IgD-negative memory B cell (primary cell): Measurements from ENCODE around the gene C2CD4C. TPM values are rescaled to one million over a fixed set of nuclear protein-coding genes. Genes with fewer than 3 reads are reported as not detected.
"Not testable (repeated sequence)": the region's sequence is repeated elsewhere in the genome, so short reads cannot be mapped to it uniquely, and the experiment has no call there.

ENCODE experiments used
- H3K27ac Mint-ChIP-seq, 3 donors: one replicate each; pipeline ENCODE4 v1.8.0; 2020 to 2022; ENCODE audit warnings: mild to moderate bottlenecking in 3 of 3, mixed read lengths in 3 of 3, moderate library complexity in 1 of 3
- H3K27me3 Mint-ChIP-seq: one replicate; pipeline ENCODE4 v1.8.0; 2021; ENCODE audit warnings: mixed read lengths
- H3K36me3 Mint-ChIP-seq: one replicate; pipeline ENCODE4 v1.8.0; 2020; ENCODE audit warnings: mild to moderate bottlenecking, mixed read lengths
- H3K4me1 Mint-ChIP-seq, 3 donors: one replicate each; pipeline ENCODE4 v1.8.0; 2020 to 2022; ENCODE audit warnings: mixed read lengths in 3 of 3, mild to moderate bottlenecking in 1 of 3
- H3K4me3 Mint-ChIP-seq, 4 donors: one replicate each; pipeline ENCODE4 v1.8.0; 2020 to 2022; ENCODE audit warnings: mild to moderate bottlenecking in 4 of 4, mixed read lengths in 4 of 4, moderate library complexity in 3 of 4
- H3K9me3 Mint-ChIP-seq, 3 donors: one replicate each; pipeline ENCODE4 v1.8.0; 2020 to 2021; ENCODE audit warnings: mixed read lengths in 3 of 3, mild to moderate bottlenecking in 1 of 3
- polyA plus RNA-seq: library from polyadenylated mRNA; unstranded; fragments of 300-500 nt; fragmentation: Illumina TruSeq; gene quantifications from one replicate; pipeline ENCODE4 v1.2.3, GENCODE V29; 2021

C2CD4C gene
- polyA plus RNA-seq, 1 donor from 2014 or later = not detected

GRCh38 chr19:411723-412355 lies 2.9 kb upstream of the C2CD4C start:
- H3K27me3 Mint-ChIP-seq = peaks cover 11% of the 10 kb centered on the region
- H3K36me3 Mint-ChIP-seq = peaks cover 1% of the 10 kb centered on the region
- peaks cover 0 to 6% (median 3%) of the 10 kb centered on the region in 3 donors for H3K4me1 Mint-ChIP-seq
- H3K9me3 Mint-ChIP-seq = no peaks in the 10 kb centered on the region
- no peak overlapping the region for H3K27ac Mint-ChIP-seq
- H3K4me3 Mint-ChIP-seq = peak overlapping the region in 1 of 4 donors; percentile 32

GRCh38 chr19:411121-411722 lies 2.3 kb upstream of the C2CD4C start:
- H3K9me3 Mint-ChIP-seq, H3K36me3 Mint-ChIP-seq, H3K4me1 Mint-ChIP-seq, H3K27ac Mint-ChIP-seq: not testable (repeated sequence)
- H3K27me3 Mint-ChIP-seq = peaks cover 11% of the 10 kb centered on the region
- peak overlapping the region in 1 of 4 donors; percentile 32 for H3K4me3 Mint-ChIP-seq

- no peaks in the 10 kb centered on the region for H3K9me3 Mint-ChIP-seq
- H3K36me3 Mint-ChIP-seq = peaks cover 1% of the 10 kb centered on the region
- H3K4me1 Mint-ChIP-seq = peaks cover 0 to 6% (median 3%) of the 10 kb centered on the region in 3 donors
- peak overlapping the region in 1 of 4 donors; percentile 37 for H3K4me3 Mint-ChIP-seq
- peaks cover 16% of the 10 kb centered on the region for H3K27me3 Mint-ChIP-seq
- no peak overlapping the region for H3K27ac Mint-ChIP-seq
Measured at GRCh38 chr19:410243-410781, 1.4 kb upstream of the C2CD4C start.

GRCh38 chr19:409516-410242 lies 732 bp upstream of the C2CD4C start:
- peaks cover 1% of the 10 kb centered on the region for H3K36me3 Mint-ChIP-seq
- H3K4me1 Mint-ChIP-seq = peaks cover 0 to 6% (median 3%) of the 10 kb centered on the region in 3 donors
- peak overlapping the region in 3 of 4 donors; percentile 81 to 91 (median 86) for H3K4me3 Mint-ChIP-seq
- peaks cover 18% of the 10 kb centered on the region for H3K27me3 Mint-ChIP-seq
- H3K9me3 Mint-ChIP-seq = no peaks in the 10 kb centered on the region
- no peak overlapping the region for H3K27ac Mint-ChIP-seq

- Mint-ChIP-seq H3K9me3 (no peaks in the 10 kb centered on the region), H3K27me3 (peaks cover 18% of the 10 kb centered on the region), H3K4me3 (no peak overlapping the region), H3K4me1 (peaks cover 0 to 6% (median 3%) of the 10 kb centered on the region in 3 donors), H3K27ac (no peak overlapping the region), H3K36me3 (peaks cover 1% of the 10 kb centered on the region)
Measured at GRCh38 chr19:408441-408901, 476 bp downstream of the C2CD4C start.

- Mint-ChIP-seq H3K4me1 (peaks cover 0 to 6% (median 3%) of the 10 kb centered on the region in 3 donors), H3K9me3 (no peaks in the 10 kb centered on the region), H3K27me3 (peaks cover 24% of the 10 kb centered on the region), H3K36me3 (peaks cover 1% of the 10 kb centered on the region), H3K4me3 (no peak overlapping the region), H3K27ac (no peak overlapping the region)
Measured at GRCh38 chr19:407511-408440, 1.2 kb downstream of the C2CD4C start.

GRCh38 chr19:406971-407510 lies 1.9 kb downstream of the C2CD4C start:
- Mint-ChIP-seq H3K27ac (no peak overlapping the region), H3K27me3 (peaks cover 24% of the 10 kb centered on the region), H3K9me3 (no peaks in the 10 kb centered on the region), H3K4me3 (no peak overlapping the region), H3K36me3 (peaks cover 1% of the 10 kb centered on the region), H3K4me1 (peaks cover 0 to 6% (median 3%) of the 10 kb centered on the region in 3 donors)

GRCh38 chr19:406135-406781 lies 2.7 kb downstream of the C2CD4C start:
- peaks cover 0 to 6% (median 3%) of the 10 kb centered on the region in 3 donors for H3K4me1 Mint-ChIP-seq
- peaks cover 1% of the 10 kb centered on the region for H3K36me3 Mint-ChIP-seq
- H3K27me3 Mint-ChIP-seq = peaks cover 24% of the 10 kb centered on the region
- peak overlapping the region in 1 of 4 donors; percentile 17 for H3K4me3 Mint-ChIP-seq
- H3K9me3 Mint-ChIP-seq = no peaks in the 10 kb centered on the region
- no peak overlapping the region for H3K27ac Mint-ChIP-seq

- Mint-ChIP-seq H3K4me3 (no peak overlapping the region), H3K36me3 (peaks cover 1% of the 10 kb centered on the region), H3K27me3 (peaks cover 27% of the 10 kb centered on the region), H3K27ac (no peak overlapping the region), H3K9me3 (no peaks in the 10 kb centered on the region), H3K4me1 (peaks cover 0 to 6% (median 3%) of the 10 kb centered on the region in 3 donors)
Measured at GRCh38 chr19:405121-405965, 3.6 kb downstream of the C2CD4C start.

- Mint-ChIP-seq H3K9me3 (no peaks in the 10 kb centered on the region), H3K4me1 (no peaks in the 10 kb centered on the region), H3K27ac (no peak overlapping the region), H3K36me3 (no peaks in the 10 kb centered on the region), H3K4me3 (no peak overlapping the region), H3K27me3 (peaks cover 17% of the 10 kb centered on the region)
Measured at GRCh38 chr19:403221-404027, 5.5 kb downstream of the C2CD4C start.

GRCh38 chr19:402786-403185 lies 6.2 kb downstream of the C2CD4C start:
- Mint-ChIP-seq H3K27me3 (peaks cover 17% of the 10 kb centered on the region), H3K4me3 (no peak overlapping the region), H3K4me1 (no peaks in the 10 kb centered on the region)

GRCh38 chr19:401866-402511 lies 7.0 kb downstream of the C2CD4C start:
- Mint-ChIP-seq H3K36me3 (no peaks in the 10 kb centered on the region), H3K9me3 (no peaks in the 10 kb centered on the region), H3K4me3 (no peak overlapping the region), H3K4me1 (no peaks in the 10 kb centered on the region), H3K27me3 (peaks cover 17% of the 10 kb centered on the region), H3K27ac (no peak overlapping the region)

More at GRCh38 chr19:402786-403185, 6.2 kb downstream of the C2CD4C start:
- Mint-ChIP-seq H3K27ac (no peak overlapping the region), H3K9me3 (no peaks in the 10 kb centered on the region), H3K36me3 (no peaks in the 10 kb centered on the region)
